ENCODE results near the gene KDM5B.
"Not testable (repeated sequence)": the region's sequence is repeated elsewhere in the genome, so short reads cannot be mapped to it uniquely, and the experiment has no call there.

The KDM5B gene

GRCh38 chr1:202807926-202808757, at the start of gene KDM5B:
TSS of gene KDM5B (minus strand) at chr1:202808421. CDS start at chr1:202808305, 116 bp downstream.
- peak; percentile 60 for DNase-seq

DNA sequence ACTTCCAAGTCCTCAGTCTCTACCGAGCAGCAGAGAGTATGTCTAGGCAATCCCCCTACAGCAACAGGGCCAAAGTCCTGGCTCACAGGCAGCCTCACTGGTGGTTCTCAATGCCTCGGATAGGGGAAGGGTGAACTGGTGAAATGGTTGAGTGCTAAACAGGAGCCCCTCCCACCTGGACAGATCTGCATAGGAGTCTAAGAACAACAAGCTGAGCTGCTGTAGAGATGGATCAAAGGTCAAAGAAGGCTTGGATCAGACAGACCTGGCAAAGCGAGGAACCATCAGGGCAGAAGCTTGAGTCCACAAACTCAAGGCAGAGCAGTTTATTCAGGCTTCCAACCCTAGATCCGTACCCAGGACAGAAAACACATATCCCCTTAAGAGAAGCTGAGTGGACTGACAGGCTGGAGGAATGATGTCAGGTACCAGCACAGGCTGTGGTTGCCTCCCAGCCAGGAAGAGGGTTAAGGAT, 49.0 kb upstream of the KDM5B start:
- DNase-seq, result no peak

- no peak for DNase-seq
Measured at GRCh38 chr1:202856014-202856413, 47.8 kb upstream of the KDM5B start.

- DNase-seq, result no peak
Measured at GRCh38 chr1:202854787-202855186, 46.6 kb upstream of the KDM5B start.

DNA sequence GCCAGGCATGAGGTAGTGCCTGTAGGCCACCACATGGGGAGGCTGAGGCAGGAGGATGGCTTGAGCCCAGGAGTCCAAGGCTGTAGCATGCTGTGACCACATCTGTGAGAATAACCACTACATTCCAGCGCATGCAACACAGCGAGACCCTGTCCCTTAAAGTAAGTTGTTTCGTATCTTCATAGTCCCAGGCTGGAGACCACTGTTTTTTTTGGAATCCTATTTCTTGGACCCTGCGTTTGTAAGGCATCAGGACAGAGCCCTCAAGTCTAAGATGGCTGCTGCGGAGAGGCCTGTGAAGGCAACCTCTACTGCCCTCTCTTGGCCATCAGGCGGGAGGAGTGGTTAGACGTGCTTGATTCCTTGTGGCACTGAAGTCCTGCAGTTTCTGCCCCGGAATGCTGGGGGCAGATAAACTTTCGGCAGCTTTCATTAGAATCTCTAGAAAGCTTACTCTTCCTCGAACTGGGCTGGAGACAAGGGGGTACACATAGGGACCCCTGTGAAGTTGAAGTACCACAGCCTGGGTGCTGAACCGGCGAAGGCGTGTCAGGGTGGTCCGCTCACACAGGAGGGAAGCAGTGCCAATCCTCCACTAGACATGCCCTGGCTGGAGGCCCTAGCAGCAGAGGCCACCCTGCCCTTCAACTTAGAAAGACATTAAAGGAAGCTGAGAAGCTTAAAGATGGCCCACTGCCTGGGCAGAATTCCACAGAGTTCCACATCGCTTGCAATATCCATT, 44.1 kb upstream of the KDM5B start:
- peak; percentile 73 for DNase-seq

DNA sequence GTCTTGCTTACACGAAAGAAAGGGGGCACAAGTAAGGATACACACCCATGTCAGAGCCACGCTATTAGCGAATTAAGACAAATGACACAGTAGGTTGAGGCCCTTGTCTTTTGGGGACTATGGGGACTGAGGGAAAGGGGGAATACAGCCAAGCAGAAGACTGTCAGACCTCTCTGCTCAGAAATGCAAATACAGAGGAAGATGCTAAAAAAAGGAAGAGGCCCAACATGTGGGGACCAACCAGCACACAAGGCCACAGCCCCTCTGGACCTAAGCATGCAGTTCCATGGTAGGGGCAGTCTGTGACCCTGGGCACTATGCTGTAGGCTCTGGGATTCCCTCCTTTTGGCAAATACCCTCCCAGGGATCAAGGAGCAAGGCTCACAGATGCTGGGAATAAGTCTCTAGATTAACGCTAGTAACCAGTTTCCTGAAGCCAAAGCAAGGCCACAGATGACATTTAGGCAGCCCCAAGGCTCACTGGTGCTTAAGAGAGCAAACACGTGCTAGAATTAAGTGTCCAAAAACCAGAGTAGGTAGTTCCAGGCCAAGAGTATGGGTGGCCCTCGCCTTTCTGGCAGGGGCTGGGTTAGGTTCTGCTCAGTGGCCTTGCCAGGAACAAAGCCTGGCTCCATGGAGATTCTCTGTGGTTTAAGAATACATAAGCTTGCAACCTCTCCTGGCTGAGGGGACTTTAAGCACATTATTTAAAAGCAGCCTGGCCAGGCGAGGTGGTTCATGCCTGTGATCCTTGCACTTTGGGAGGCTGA, 42.6 kb upstream of the KDM5B start:
- no peak for DNase-seq

GRCh38 chr1:202848191-202848542, 39.9 kb upstream of the KDM5B start:
- no peak for DNase-seq

- no peak for DNase-seq
Measured at GRCh38 chr1:202844935-202845334, 36.7 kb upstream of the KDM5B start.

- DNase-seq, result no peak
Measured at GRCh38 chr1:202844259-202844658, 36.0 kb upstream of the KDM5B start.

DNA sequence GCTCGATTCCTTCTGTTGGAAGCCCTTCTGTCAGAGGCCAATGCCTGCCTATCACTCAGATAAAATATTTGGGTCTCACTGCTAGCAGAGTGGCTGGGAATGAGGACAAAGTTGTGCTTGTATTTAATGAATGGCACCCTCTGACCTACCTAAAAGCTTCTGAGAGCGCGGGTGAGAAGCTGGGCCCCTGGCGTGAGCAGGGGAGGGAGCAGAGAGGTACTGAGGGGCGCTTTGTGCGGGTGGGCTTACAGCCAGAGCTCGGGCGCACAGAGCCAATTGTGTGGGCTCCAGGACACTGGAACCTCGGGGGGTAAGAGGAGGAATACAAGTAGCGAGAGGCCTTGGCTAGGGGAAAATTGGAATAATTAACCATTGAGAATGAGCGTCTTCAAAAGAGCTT, 34.9 kb upstream of the KDM5B start:
- DNase-seq, result no peak

DNA sequence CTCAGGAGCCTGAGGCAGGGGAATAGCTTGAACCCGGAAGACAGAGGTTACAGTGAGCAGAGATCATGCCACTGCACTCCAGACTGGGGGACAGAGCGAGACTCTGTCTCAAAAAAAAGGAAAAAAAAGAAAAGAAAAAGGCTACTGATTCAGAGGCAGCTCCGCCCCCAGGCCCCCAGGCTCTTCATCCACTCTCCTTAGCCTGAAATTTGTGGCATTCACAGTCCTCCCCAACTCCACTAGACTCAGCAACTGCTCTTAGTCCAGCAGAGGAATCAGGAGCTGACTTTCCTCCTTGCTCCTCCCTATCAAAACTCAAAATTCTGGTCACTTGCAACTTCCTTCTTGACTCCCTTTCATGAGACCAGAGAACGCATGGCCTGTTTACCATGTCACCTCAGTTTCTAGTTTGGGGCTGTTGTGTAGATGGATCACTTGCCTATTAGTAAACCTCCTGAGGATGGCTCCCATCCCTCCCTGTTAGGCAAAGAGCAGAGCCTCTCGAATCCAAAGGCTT, 29.6 kb upstream of the KDM5B start:
- peak; percentile 25 for DNase-seq

DNA sequence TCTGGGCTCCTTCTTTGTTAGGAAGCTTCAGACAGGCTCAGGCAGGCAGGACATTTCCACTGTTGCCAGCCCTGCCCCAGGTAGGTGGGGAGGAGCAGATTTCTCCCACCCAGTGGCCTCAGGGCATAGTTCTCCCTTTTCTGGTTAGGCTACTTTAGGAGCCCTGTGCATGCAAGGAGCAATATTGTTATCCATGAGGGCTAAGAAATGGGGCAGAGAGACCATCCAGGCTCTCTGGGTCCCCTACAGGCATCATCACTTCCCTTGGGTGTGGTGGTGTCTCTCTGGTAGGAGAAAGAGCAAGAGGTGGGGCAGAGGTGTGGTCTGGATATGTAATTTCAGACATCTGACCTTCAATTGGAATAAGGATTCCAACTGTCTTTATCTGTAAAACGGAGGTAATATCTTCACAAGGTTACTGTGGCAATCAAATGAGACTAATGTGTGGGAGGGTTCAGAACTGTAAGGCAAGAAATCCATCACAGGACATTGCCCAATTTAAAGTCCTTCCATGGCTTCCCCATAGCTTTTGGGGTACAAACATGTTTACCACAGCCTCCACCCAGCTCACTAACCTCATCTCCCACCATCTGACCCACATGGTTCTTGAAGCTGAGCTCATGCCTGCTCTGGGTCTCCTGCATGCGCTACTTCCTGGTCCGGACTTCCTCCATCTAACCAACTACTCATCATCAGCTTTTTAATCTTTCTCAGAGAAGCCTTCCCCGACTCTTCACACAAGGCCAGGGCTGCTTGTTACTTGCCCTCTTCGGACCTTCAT, 28.6 kb upstream of the KDM5B start:
- peak; percentile 83 for DNase-seq

- no peak for DNase-seq
Measured at GRCh38 chr1:202835548-202836072, 27.4 kb upstream of the KDM5B start.

DNA sequence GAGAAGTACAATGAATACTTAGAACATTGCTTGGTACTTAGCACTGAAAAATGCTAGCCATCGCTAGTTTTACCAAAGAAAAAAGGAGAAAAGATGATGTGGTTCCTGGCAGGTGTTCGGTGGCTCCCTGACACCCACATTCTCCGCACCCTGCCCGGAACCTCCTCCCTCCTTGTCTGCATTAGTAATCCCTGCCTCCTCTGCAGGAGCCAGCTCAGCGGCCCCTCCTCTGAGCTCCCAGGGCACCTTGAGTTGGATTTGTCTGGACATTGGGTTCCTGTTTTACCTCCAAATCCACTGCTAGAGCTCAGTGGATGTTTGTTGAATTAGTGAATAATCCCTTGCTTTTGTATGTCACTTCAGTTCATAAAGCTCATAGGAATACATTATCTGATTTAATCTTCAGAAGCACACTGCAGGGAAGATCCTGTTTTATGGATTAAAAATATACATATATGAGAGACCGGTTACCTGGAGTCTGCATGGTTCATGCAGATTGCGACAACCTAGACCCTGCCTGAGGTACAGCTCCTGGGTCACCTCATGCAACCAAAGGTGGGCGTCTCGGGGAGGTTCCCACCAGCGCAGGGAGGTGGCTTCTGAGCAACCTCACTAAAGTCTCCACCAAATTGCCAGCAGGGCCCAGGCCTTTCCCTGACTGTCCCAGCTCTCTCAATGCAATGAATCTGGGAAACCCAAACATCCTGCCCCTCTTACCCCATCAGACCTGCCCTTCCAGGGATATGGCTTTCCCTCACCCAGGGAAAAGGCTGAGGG, 26.7 kb upstream of the KDM5B start:
- DNase-seq, result no peak

DNA sequence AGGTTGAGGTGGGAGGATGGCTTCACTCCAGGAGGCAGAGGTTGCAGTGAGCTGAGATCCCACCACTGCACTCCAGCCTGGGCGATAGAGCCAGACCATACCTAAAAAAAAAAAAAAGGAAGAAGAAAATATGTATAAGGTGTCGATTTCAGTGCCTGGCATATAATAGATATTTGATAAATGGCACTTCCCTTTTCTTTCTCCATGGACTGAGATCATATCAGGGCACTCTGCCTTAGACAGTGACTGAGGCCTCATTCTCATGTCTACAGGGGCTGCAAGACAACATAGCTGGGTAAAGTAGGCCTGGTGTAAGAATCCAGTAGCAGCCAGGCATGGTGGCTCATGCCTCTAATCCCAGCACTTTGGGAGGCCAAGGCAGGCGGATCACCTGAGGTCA, 23.7 kb upstream of the KDM5B start:
- no peak for DNase-seq

DNA sequence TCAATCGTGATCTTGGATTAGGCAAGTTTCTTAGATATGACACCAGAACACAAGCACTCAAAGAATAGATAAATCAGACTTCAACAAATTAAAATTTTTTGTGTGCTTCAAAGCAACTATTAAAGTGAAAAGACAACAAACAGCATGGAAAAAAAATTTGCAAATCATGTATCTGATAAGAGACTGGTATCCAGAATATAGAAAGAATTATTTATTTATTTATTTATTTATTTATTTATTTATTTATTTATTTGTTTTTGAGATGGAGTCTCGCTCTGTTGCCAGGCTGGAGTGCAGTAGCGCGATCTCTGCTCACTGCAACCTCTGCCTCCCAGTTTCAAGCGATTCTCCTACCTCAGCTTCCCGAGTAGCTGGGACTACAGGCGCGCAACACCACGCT, 21.0 kb upstream of the KDM5B start:
- DNase-seq, result not testable (repeated sequence)

GRCh38 chr1:202825748-202826147, 17.5 kb upstream of the KDM5B start:
- no peak for DNase-seq

DNA sequence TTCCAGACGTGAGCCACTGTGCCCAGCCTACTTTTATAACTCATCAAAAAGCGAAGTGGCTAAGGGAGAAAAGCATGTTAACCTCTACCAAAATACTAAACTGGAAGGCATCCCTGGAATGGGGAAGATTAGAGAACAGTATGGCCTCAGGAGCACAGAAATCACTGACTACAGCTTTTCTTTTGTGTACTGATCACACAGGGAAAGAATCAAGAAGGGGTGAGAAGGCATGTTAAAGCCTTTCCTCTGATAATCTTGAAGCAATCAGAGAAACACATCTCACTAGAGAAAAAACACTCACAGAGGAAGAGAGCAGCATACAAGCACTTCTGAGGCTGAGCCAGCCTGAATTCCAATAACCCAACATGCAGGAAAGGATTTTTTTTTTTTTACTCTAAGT, 13.2 kb upstream of the KDM5B start:
- no peak for DNase-seq

GRCh38 chr1:202818819-202819218, 10.6 kb upstream of the KDM5B start:
- DNase-seq, result no peak

GRCh38 chr1:202815120-202815519, 6.9 kb upstream of the KDM5B start:
- no peak for DNase-seq
